ENCODE data around the gene BTBD16. TPM values are rescaled to one million over a fixed set of nuclear protein-coding genes. Genes with fewer than 3 reads are reported as not detected.
A peak's percentile ranks its signal among the peaks of the same experiment; 100 is the strongest.

Gene BTBD16
- total RNA-seq (2021) = not detected in 3 replicates
- percentile 17 among the genes with signal in this experiment for Bru-seq, nascent RNA
- long read RNA-seq, experiment 1 = 0 reads
- long read RNA-seq, experiment 2 = 0 reads
- long read RNA-seq, experiment 3 = 0 reads

DNA sequence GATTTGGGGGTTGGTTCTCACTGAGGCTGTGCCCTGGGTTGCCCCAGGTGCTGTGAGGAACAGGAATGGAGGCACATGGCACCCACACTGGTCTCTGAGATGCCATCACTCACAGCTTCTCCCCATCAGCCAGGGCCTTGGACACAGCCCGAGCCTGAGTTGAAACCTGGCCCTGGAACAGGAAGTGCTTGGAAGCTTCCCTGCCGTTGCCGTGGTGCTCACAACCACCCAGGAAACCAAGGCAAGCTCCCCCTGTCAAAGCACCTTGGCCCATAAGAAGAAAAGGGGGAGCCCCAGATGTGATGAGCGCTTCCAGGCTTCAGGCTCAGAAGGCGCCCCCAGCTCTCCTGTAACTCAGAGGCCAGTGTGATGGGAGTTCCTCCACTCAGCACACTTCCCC is at the start of gene BTBD16:
TSS of gene BTBD16 (plus strand) at position 221 of the 400 bp plus-strand sequence. CDS start 3,786 bp downstream, outside the sequence.
- CTCF ChIA-PET = interaction anchor here (0.6 to 5.5 kb wide), 6 partner anchors 9 to 584 kb away, joined by 3 to 66 read pairs (median 4); no protein-coding TSS in a partner anchor
- TF ChIP-seq, protein P1, sequence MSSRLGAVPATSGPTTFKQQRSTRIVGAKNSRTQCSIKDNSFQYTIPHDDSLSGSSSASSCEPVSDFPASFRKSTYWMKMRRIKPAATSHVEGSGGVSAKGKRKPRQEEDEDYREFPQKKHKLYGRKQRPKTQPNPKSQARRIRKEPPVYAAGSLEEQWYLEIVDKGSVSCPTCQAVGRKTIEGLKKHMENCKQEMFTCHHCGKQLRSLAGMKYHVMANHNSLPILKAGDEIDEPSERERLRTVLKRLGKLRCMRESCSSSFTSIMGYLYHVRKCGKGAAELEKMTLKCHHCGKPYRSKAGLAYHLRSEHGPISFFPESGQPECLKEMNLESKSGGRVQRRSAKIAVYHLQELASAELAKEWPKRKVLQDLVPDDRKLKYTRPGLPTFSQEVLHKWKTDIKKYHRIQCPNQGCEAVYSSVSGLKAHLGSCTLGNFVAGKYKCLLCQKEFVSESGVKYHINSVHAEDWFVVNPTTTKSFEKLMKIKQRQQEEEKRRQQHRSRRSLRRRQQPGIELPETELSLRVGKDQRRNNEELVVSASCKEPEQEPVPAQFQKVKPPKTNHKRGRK (CRISPR knock-in tag; IDR thresholded peaks at IDR 0.05; ENCODE audit: borderline replicate concordance) = no peak
- TF ChIP-seq NR3C1 (CRISPR knock-in tag; conservative IDR thresholded peaks at IDR 0.05; ENCODE audit: low read depth) = no peak
- H3K4me1 Mint-ChIP-seq = no peaks in the 10 kb centered on the region

DNA sequence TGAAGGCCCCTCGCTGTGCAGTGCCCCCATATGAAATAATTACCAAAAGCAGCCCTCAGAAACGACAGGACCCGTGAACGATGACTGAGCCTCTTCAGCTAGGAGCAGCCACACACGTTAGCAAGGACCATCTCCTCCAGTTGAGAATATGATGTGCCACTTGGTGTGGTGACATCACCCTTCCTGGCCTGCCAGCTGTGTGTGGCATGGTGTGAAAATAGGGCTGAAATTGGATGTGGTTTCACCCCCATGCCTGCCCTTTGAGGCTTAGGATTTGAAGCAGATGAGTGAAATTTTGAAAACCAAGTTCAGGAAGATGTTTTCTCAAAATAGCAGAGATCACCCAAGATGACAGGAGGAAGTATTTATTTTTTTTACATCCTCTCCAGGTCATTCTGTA is 49.1 kb upstream of the BTBD16 start:
- Mint-ChIP-seq H3K27me3 (ENCODE audit: low read depth) (no peaks in the 10 kb centered on the region), H3K4me3 (no peak overlapping the region), H3K9me3 (no peaks in the 10 kb centered on the region), H3K27ac (peak overlapping the region; percentile 84), H3K4me1 (no peaks in the 10 kb centered on the region), H3K36me3 (peaks cover 46% of the 10 kb centered on the region)
- ATAC-seq (no peak), DNase-seq (ENCODE audit: low spot score) (no peak)
- TF ChIP-seq ZNF138 (CRISPR knock-in tag; conservative IDR thresholded peaks at IDR 0.05) = no peak
- TF ChIP-seq FOXP1 (CRISPR knock-in tag; IDR thresholded peaks at IDR 0.05; ENCODE audit: borderline replicate concordance) = no peak
- TF ChIP-seq, protein P2, sequence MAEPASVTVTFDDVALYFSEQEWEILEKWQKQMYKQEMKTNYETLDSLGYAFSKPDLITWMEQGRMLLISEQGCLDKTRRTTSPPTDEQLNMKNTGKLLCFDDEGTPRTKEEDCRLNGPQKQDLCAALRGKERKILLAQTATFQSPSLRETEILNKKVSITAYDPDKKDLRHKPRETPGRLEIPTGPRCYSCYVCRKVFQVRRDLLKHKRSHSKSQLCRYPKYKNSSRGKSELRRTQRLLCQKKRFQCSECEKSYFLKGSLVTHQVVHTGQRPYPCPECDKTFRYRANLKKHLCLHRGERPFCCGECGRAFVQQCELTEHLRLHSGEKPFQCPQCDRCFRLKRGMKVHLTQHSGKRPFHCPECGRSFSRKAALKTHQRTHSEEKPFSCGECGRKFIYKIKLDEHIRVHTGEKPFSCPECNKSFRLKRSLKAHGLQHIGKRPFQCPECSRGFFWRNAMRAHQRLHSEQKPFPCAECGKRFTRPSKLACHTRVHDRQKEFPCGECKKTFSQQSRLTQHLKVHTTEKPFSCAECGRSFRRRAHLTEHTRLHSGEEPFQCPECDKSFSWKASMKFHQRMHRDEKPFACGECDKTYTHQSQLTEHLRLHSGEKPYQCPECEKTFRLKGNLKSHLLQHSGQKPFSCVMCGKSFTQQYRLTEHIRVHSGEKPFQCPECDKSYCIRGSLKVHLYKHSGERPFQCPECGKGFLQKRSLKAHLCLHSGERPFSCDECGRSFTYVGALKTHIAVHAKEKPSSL (CRISPR knock-in tag; conservative IDR thresholded peaks at IDR 0.05) = no peak
- TF ChIP-seq, protein P3, sequence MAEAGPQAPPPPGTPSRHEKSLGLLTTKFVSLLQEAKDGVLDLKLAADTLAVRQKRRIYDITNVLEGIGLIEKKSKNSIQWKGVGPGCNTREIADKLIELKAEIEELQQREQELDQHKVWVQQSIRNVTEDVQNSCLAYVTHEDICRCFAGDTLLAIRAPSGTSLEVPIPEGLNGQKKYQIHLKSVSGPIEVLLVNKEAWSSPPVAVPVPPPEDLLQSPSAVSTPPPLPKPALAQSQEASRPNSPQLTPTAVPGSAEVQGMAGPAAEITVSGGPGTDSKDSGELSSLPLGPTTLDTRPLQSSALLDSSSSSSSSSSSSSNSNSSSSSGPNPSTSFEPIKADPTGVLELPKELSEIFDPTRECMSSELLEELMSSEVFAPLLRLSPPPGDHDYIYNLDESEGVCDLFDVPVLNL (CRISPR knock-in tag; IDR thresholded peaks at IDR 0.05; ENCODE audit: borderline replicate concordance, low read depth) = no peak
- TF ChIP-seq, protein P4, sequence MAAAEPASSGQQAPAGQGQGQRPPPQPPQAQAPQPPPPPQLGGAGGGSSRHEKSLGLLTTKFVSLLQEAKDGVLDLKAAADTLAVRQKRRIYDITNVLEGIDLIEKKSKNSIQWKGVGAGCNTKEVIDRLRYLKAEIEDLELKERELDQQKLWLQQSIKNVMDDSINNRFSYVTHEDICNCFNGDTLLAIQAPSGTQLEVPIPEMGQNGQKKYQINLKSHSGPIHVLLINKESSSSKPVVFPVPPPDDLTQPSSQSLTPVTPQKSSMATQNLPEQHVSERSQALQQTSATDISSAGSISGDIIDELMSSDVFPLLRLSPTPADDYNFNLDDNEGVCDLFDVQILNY (CRISPR knock-in tag; IDR thresholded peaks at IDR 0.05) = no peak
- no peak for TF ChIP-seq GRHL2 (CRISPR knock-in tag; IDR thresholded peaks at IDR 0.05; ENCODE audit: insufficient replicate concordance, severe bottlenecking)
- TF ChIP-seq NR2C2 (CRISPR knock-in tag; IDR thresholded peaks at IDR 0.05) = no peak
- TF ChIP-seq GABPB1 (CRISPR knock-in tag; IDR thresholded peaks at IDR 0.05) = no peak
- TF ChIP-seq, protein P5, sequence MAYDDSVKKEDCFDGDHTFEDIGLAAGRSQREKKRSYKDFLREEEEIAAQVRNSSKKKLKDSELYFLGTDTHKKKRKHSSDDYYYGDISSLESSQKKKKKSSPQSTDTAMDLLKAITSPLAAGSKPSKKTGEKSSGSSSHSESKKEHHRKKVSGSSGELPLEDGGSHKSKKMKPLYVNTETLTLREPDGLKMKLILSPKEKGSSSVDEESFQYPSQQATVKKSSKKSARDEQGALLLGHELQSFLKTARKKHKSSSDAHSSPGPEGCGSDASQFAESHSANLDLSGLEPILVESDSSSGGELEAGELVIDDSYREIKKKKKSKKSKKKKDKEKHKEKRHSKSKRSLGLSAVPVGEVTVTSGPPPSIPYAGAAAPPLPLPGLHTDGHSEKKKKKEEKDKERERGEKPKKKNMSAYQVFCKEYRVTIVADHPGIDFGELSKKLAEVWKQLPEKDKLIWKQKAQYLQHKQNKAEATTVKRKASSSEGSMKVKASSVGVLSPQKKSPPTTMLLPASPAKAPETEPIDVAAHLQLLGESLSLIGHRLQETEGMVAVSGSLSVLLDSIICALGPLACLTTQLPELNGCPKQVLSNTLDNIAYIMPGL (CRISPR knock-in tag; IDR thresholded peaks at IDR 0.05) = no peak
- TF ChIP-seq, protein P6, sequence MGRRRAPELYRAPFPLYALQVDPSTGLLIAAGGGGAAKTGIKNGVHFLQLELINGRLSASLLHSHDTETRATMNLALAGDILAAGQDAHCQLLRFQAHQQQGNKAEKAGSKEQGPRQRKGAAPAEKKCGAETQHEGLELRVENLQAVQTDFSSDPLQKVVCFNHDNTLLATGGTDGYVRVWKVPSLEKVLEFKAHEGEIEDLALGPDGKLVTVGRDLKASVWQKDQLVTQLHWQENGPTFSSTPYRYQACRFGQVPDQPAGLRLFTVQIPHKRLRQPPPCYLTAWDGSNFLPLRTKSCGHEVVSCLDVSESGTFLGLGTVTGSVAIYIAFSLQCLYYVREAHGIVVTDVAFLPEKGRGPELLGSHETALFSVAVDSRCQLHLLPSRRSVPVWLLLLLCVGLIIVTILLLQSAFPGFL (CRISPR knock-in tag; IDR thresholded peaks at IDR 0.05; ENCODE audit: borderline replicate concordance) = no peak
- ChIA-PET CTCF (no interaction called here), POLR2A (no interaction called here)

More for the DNA sequence above, at the start of gene BTBD16:
- no peak for ATAC-seq
- H3K27ac Mint-ChIP-seq = no peak within 1 kb of the TSS
- no peaks in the 10 kb centered on the region for H3K36me3 Mint-ChIP-seq
- DNase-seq (ENCODE audit: low spot score) = no peak
- no peaks in the 10 kb centered on the region for H3K9me3 Mint-ChIP-seq
- no peaks in the 10 kb centered on the region for H3K27me3 Mint-ChIP-seq (ENCODE audit: low read depth)
- POLR2A ChIA-PET = no interaction called here
- H3K4me3 Mint-ChIP-seq = no peak within 1 kb of the TSS
